Body of pancreas (tissue), 4 donors: Measurements from ENCODE around the gene NTSR1.

ENCODE experiments used
- POLR2A ChIP-seq, 3 donors: fragments of 450-650 bp; IDR thresholded peaks; one replicate each; pipeline ENCODE4 v1.6.1; 2016; ENCODE audit warnings: antibody characterized with exemption in 3 of 3, mild to moderate bottlenecking in 2 of 3
- TF ChIP-seq, protein P1 (sequence below), 7 experiments: fragments of 450-650 bp in 4 of 7; fragments of 200-600 bp in 3 of 7; sonication (generic) in 3 of 7; IDR thresholded peaks; one replicate each; pipeline ENCODE4 v1.5.1; 2016 to 2019; ENCODE audit warnings: antibody characterized with exemption in 7 of 7

DNA sequence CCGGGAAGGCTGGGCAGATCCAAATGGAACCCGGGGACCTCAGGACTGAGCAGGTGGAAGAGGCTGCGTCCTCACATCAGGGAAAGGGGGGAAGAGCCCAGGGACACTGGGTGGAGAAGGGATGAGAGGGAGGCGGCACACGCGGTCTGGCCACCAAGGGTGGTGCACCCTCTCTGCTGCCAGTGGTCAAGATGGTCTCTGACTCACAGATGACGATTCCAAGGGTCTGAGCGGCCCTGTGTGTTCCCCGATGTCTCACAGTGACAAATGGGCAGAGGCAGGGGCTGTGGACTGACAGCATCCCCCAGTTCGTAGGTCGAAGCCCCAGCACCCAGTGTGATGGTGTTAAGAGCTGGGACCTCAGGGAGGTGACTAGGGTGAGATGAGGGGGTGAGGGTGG, 34.3 kb upstream of the NTSR1 start:
- TF ChIP-seq, protein P1, sequence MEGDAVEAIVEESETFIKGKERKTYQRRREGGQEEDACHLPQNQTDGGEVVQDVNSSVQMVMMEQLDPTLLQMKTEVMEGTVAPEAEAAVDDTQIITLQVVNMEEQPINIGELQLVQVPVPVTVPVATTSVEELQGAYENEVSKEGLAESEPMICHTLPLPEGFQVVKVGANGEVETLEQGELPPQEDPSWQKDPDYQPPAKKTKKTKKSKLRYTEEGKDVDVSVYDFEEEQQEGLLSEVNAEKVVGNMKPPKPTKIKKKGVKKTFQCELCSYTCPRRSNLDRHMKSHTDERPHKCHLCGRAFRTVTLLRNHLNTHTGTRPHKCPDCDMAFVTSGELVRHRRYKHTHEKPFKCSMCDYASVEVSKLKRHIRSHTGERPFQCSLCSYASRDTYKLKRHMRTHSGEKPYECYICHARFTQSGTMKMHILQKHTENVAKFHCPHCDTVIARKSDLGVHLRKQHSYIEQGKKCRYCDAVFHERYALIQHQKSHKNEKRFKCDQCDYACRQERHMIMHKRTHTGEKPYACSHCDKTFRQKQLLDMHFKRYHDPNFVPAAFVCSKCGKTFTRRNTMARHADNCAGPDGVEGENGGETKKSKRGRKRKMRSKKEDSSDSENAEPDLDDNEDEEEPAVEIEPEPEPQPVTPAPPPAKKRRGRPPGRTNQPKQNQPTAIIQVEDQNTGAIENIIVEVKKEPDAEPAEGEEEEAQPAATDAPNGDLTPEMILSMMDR (IDR thresholded peaks at IDR 0.05) = no peak
- no peak for TF ChIP-seq POLR2A (IDR thresholded peaks at IDR 0.05)
